Bone marrow (tissue), 2 donors: Measurements from ENCODE around the gene RHCE.
A peak's percentile ranks its signal among the peaks of the same experiment; 100 is the strongest.
"Not testable (repeated sequence)": the region's sequence is repeated elsewhere in the genome, so short reads cannot be mapped to it uniquely, and the experiment has no call there.

ENCODE experiments used
- DNase-seq, 2 donors: peaks; one replicate each; lab custom pipeline; 2025; lab: John Stamatoyannopoulos, UW

The RHCE gene

GRCh38 chr1:25432749-25433388, 12.2 kb upstream of the RHCE start:
- no peak for DNase-seq

GRCh38 chr1:25431955-25432719, 11.5 kb upstream of the RHCE start:
- DNase-seq = no peak

- DNase-seq = no peak
Measured at GRCh38 chr1:25430967-25431881, 10.6 kb upstream of the RHCE start.

- DNase-seq = peak; percentile 89 to 90
Measured at GRCh38 chr1:25430073-25430966, 9.7 kb upstream of the RHCE start, which contains the start of gene MACO1. TSS of gene MACO1 (plus strand) at chr1:25430897. CDS start at chr1:25431099, 202 bp downstream.

GRCh38 chr1:25428475-25429166, 8.0 kb upstream of the RHCE start:
- DNase-seq = no peak

GRCh38 chr1:25427696-25428095, 7.1 kb upstream of the RHCE start:
- no peak for DNase-seq

GRCh38 chr1:25425098-25426085, 4.8 kb upstream of the RHCE start:
- no peak for DNase-seq

GRCh38 chr1:25423206-25423605, 2.6 kb upstream of the RHCE start:
- DNase-seq = not testable (repeated sequence)

GRCh38 chr1:25419339-25419738, 1.3 kb downstream of the RHCE start:
- not testable (repeated sequence) for DNase-seq

GRCh38 chr1:25417280-25417679, 3.3 kb downstream of the RHCE start:
- not testable (repeated sequence) for DNase-seq

GRCh38 chr1:25414578-25414977, 6.0 kb downstream of the RHCE start:
- DNase-seq = not testable (repeated sequence)

GRCh38 chr1:25414157-25414556, 6.5 kb downstream of the RHCE start:
- DNase-seq = not testable (repeated sequence)

- DNase-seq = not testable (repeated sequence)
Measured at GRCh38 chr1:25412872-25413623, 7.6 kb downstream of the RHCE start.

GRCh38 chr1:25409641-25410427, 10.8 kb downstream of the RHCE start:
- DNase-seq = not testable (repeated sequence)

- DNase-seq = not testable (repeated sequence)
Measured at GRCh38 chr1:25405731-25406305, 14.8 kb downstream of the RHCE start.

GRCh38 chr1:25402947-25403803, 17.4 kb downstream of the RHCE start:
- DNase-seq = not testable (repeated sequence)
